ENCODE data around the gene KCNQ1.

- TF ChIP-seq, protein P1, sequence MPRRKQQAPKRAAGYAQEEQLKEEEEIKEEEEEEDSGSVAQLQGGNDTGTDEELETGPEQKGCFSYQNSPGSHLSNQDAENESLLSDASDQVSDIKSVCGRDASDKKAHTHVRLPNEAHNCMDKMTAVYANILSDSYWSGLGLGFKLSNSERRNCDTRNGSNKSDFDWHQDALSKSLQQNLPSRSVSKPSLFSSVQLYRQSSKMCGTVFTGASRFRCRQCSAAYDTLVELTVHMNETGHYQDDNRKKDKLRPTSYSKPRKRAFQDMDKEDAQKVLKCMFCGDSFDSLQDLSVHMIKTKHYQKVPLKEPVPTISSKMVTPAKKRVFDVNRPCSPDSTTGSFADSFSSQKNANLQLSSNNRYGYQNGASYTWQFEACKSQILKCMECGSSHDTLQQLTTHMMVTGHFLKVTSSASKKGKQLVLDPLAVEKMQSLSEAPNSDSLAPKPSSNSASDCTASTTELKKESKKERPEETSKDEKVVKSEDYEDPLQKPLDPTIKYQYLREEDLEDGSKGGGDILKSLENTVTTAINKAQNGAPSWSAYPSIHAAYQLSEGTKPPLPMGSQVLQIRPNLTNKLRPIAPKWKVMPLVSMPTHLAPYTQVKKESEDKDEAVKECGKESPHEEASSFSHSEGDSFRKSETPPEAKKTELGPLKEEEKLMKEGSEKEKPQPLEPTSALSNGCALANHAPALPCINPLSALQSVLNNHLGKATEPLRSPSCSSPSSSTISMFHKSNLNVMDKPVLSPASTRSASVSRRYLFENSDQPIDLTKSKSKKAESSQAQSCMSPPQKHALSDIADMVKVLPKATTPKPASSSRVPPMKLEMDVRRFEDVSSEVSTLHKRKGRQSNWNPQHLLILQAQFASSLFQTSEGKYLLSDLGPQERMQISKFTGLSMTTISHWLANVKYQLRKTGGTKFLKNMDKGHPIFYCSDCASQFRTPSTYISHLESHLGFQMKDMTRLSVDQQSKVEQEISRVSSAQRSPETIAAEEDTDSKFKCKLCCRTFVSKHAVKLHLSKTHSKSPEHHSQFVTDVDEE (CRISPR knock-in tag; IDR thresholded peaks at IDR 0.05) = no peak
- no peak for TF ChIP-seq ZFP30 (CRISPR knock-in tag; IDR thresholded peaks at IDR 0.05)
- TF ChIP-seq TCF4 (CRISPR knock-in tag; IDR thresholded peaks at IDR 0.05; ENCODE audit: borderline replicate concordance) = no peak
- TF ChIP-seq ISL1 (CRISPR knock-in tag; IDR thresholded peaks at IDR 0.05) = no peak
- no peak for TF ChIP-seq RARB (CRISPR knock-in tag; IDR thresholded peaks at IDR 0.05)
- no peak for TF ChIP-seq ZNF70 (CRISPR knock-in tag; IDR thresholded peaks at IDR 0.05)
- no peak for TF ChIP-seq OSR1 (CRISPR knock-in tag; IDR thresholded peaks at IDR 0.05)
- TF ChIP-seq, protein P2, sequence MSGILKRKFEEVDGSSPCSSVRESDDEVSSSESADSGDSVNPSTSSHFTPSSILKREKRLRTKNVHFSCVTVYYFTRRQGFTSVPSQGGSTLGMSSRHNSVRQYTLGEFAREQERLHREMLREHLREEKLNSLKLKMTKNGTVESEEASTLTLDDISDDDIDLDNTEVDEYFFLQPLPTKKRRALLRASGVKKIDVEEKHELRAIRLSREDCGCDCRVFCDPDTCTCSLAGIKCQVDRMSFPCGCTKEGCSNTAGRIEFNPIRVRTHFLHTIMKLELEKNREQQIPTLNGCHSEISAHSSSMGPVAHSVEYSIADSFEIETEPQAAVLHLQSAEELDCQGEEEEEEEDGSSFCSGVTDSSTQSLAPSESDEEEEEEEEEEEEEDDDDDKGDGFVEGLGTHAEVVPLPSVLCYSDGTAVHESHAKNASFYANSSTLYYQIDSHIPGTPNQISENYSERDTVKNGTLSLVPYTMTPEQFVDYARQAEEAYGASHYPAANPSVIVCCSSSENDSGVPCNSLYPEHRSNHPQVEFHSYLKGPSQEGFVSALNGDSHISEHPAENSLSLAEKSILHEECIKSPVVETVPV (CRISPR knock-in tag; IDR thresholded peaks at IDR 0.05) = no peak
- TF ChIP-seq ESRRG (CRISPR knock-in tag; IDR thresholded peaks at IDR 0.05) = no peak
- TF ChIP-seq TOX (CRISPR knock-in tag; IDR thresholded peaks at IDR 0.05; ENCODE audit: borderline replicate concordance) = no peak
- TF ChIP-seq ZC3H10 (CRISPR knock-in tag; IDR thresholded peaks at IDR 0.05) = no peak
- TF ChIP-seq CREB5 (CRISPR knock-in tag; IDR thresholded peaks at IDR 0.05; ENCODE audit: low read depth) = no peak
Measured at GRCh38 chr11:2819316-2819715, 374.5 kb downstream of the KCNQ1 start.

Data from SK-N-SH treated with all-trans-retinoic acid at 6 μM for 48 hours (cell line).